ENCODE measurements around the gene RNU1-4. TPM values are rescaled to one million over a fixed set of nuclear protein-coding genes. Genes with fewer than 3 reads are reported as not detected.
"Not testable (repeated sequence)": the region's sequence is repeated elsewhere in the genome, so short reads cannot be mapped to it uniquely, and the experiment has no call there.

The RNU1-4 gene
- total and polyA plus RNA-seq, 10 of the 15 experiments (the other 5 are each of a cell fraction or from before 2014, with no cell fraction given), result under 0.01 to 20,946 (median 4.7) TPM; not detected in 2

GRCh38 chr1:16704076-16704475 lies 36.2 kb upstream of the RNU1-4 start:
- H3K4me2 ChIP-seq (ENCODE audit: control insufficient read depth, insufficient read depth); FAIRE-seq; H2AFZ ChIP-seq (ENCODE audit: control insufficient read depth, low read depth, low read length); H3K79me2 ChIP-seq (ENCODE audit: control insufficient read depth, insufficient read depth, low read length); H3K27ac ChIP-seq (ENCODE audit: control insufficient read depth, insufficient read depth); SMC1A ChIA-PET (ENCODE audit: uncharacterized antibody, unreplicated experiment); H3K9me3 ChIP-seq (replicated peaks; ENCODE audit: control insufficient read depth, insufficient read depth, low read length); POLR2A ChIA-PET; DNase-seq (ENCODE audit: low read depth, low spot score); H3K4me3 ChIP-seq; ATAC-seq; intact Hi-C loops (cut with micrococcal nuclease; ENCODE audit: unreplicated experiment); H3K36me3 ChIP-seq (ENCODE audit: control insufficient read depth in 2 of 2, insufficient read depth in 2 of 2, low read length in 1 of 2); H4K20me1 ChIP-seq (ENCODE audit: control insufficient read depth, insufficient read depth); H3K9ac ChIP-seq (ENCODE audit: control insufficient read depth, insufficient read depth, low read length); BruUV-seq (replicated peaks); RAD21 ChIA-PET (ENCODE audit: unreplicated experiment); H3K27me3 ChIP-seq (replicated peaks in 1 of 2; ENCODE audit: control insufficient read depth in 2 of 2, insufficient read depth in 2 of 2, low read length in 1 of 2); CTCF ChIA-PET; H3K4me1 ChIP-seq (ENCODE audit: control insufficient read depth, insufficient read depth, low read length); in situ Hi-C loops (cut with MboI): not testable (repeated sequence)
- 39% methylated on average over 3 of the region's 13 CpGs for WGBS (ENCODE audit: insufficient coverage, insufficient replicate concordance, low lambda C conversion rate, missing lambda C conversion rate)

GRCh38 chr1:16704502-16705100 lies 35.7 kb upstream of the RNU1-4 start:
- H2AFZ ChIP-seq (ENCODE audit: control insufficient read depth, low read depth, low read length); intact Hi-C loops (cut with micrococcal nuclease; ENCODE audit: unreplicated experiment); POLR2A ChIA-PET; ATAC-seq; H3K27me3 ChIP-seq (replicated peaks in 1 of 2; ENCODE audit: control insufficient read depth in 2 of 2, insufficient read depth in 2 of 2, low read length in 1 of 2); H3K27ac ChIP-seq (ENCODE audit: control insufficient read depth, insufficient read depth); H3K79me2 ChIP-seq (ENCODE audit: control insufficient read depth, insufficient read depth, low read length); H4K20me1 ChIP-seq (ENCODE audit: control insufficient read depth, insufficient read depth); H3K4me3 ChIP-seq; in situ Hi-C loops (cut with MboI); BruUV-seq (replicated peaks); H3K4me1 ChIP-seq (ENCODE audit: control insufficient read depth, insufficient read depth, low read length); RAD21 ChIA-PET (ENCODE audit: unreplicated experiment); H3K9me3 ChIP-seq (replicated peaks; ENCODE audit: control insufficient read depth, insufficient read depth, low read length); H3K9ac ChIP-seq (ENCODE audit: control insufficient read depth, insufficient read depth, low read length); H3K36me3 ChIP-seq (ENCODE audit: control insufficient read depth in 2 of 2, insufficient read depth in 2 of 2, low read length in 1 of 2); DNase-seq (ENCODE audit: low read depth, low spot score); FAIRE-seq; H3K4me2 ChIP-seq (ENCODE audit: control insufficient read depth, insufficient read depth): not testable (repeated sequence)
- ChIA-PET SMC1A (ENCODE audit: uncharacterized antibody, unreplicated experiment) (interaction anchor here (0.6 kb wide), 1 partner anchor 1483 kb away, joined by 3 read pairs; no protein-coding TSS in a partner anchor), CTCF (interaction anchor here (1.3 kb wide), 1 partner anchor 95 kb away, joined by 5 read pairs; no protein-coding TSS in a partner anchor)
- WGBS (ENCODE audit: insufficient coverage, insufficient replicate concordance, low lambda C conversion rate, missing lambda C conversion rate), result 82% methylated on average over 10 of the region's 16 CpGs

DNA sequence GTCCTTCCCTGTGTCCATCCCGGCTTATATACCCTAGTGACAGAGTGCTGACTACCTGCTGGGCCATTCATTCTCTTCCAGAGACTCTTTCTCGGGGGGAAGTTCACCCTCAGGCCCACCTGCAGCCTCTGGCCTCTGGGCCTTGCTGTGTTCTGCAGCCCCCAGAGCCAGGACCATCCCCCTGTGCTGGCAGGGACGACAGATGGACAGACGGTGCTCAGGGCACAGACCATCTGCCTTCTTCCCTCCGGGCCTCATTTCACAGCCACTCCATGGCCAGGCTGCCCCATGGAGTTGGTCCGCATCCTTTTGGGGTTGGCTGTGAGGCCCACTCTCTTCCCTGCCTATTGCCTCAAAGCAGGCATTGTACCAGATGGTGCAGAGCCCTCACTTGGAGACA lies 34.0 kb upstream of the RNU1-4 start:
- intact Hi-C loops (cut with micrococcal nuclease; ENCODE audit: unreplicated experiment); H3K9me3 ChIP-seq (replicated peaks; ENCODE audit: control insufficient read depth, insufficient read depth, low read length); H3K27ac ChIP-seq (ENCODE audit: control insufficient read depth, insufficient read depth); ATAC-seq; H3K4me1 ChIP-seq (ENCODE audit: control insufficient read depth, insufficient read depth, low read length); SMC1A ChIA-PET (ENCODE audit: uncharacterized antibody, unreplicated experiment); BruUV-seq (replicated peaks); DNase-seq (ENCODE audit: low read depth, low spot score); H3K4me2 ChIP-seq (ENCODE audit: control insufficient read depth, insufficient read depth); H3K27me3 ChIP-seq (replicated peaks in 1 of 2; ENCODE audit: control insufficient read depth in 2 of 2, insufficient read depth in 2 of 2, low read length in 1 of 2); H3K79me2 ChIP-seq (ENCODE audit: control insufficient read depth, insufficient read depth, low read length); RAD21 ChIA-PET (ENCODE audit: unreplicated experiment); H3K36me3 ChIP-seq (ENCODE audit: control insufficient read depth in 2 of 2, insufficient read depth in 2 of 2, low read length in 1 of 2); H3K9ac ChIP-seq (ENCODE audit: control insufficient read depth, insufficient read depth, low read length); H4K20me1 ChIP-seq (ENCODE audit: control insufficient read depth, insufficient read depth); H2AFZ ChIP-seq (ENCODE audit: control insufficient read depth, low read depth, low read length); POLR2A ChIA-PET; FAIRE-seq; in situ Hi-C loops (cut with MboI); H3K4me3 ChIP-seq; CTCF ChIA-PET: not testable (repeated sequence)
- 44% methylated on average over 5 of the region's 6 CpGs for WGBS (ENCODE audit: insufficient coverage, insufficient replicate concordance, low lambda C conversion rate, missing lambda C conversion rate)

GRCh38 chr1:16707130-16708093 lies 32.9 kb upstream of the RNU1-4 start:
- in situ Hi-C loops (cut with MboI); intact Hi-C loops (cut with micrococcal nuclease; ENCODE audit: unreplicated experiment); POLR2A ChIA-PET: not testable (repeated sequence)

More at GRCh38 chr1:16707130-16708093, 32.9 kb upstream of the RNU1-4 start:
- H3K4me2 ChIP-seq (ENCODE audit: control insufficient read depth, insufficient read depth); H3K9ac ChIP-seq (ENCODE audit: control insufficient read depth, insufficient read depth, low read length); DNase-seq (ENCODE audit: low read depth, low spot score); FAIRE-seq; H4K20me1 ChIP-seq (ENCODE audit: control insufficient read depth, insufficient read depth); H3K9me3 ChIP-seq (replicated peaks; ENCODE audit: control insufficient read depth, insufficient read depth, low read length); H3K4me1 ChIP-seq (ENCODE audit: control insufficient read depth, insufficient read depth, low read length); ATAC-seq; SMC1A ChIA-PET (ENCODE audit: uncharacterized antibody, unreplicated experiment); RAD21 ChIA-PET (ENCODE audit: unreplicated experiment); H2AFZ ChIP-seq (ENCODE audit: control insufficient read depth, low read depth, low read length); H3K27me3 ChIP-seq (replicated peaks in 1 of 2; ENCODE audit: control insufficient read depth in 2 of 2, insufficient read depth in 2 of 2, low read length in 1 of 2); H3K4me3 ChIP-seq; BruUV-seq (replicated peaks); H3K27ac ChIP-seq (ENCODE audit: control insufficient read depth, insufficient read depth); H3K79me2 ChIP-seq (ENCODE audit: control insufficient read depth, insufficient read depth, low read length); H3K36me3 ChIP-seq (ENCODE audit: control insufficient read depth in 2 of 2, insufficient read depth in 2 of 2, low read length in 1 of 2): not testable (repeated sequence)
- CTCF ChIA-PET, result interaction anchor here (1.5 kb wide), 1 partner anchor 10 kb away, joined by 5 read pairs; no protein-coding TSS in a partner anchor
- 30% methylated on average over 40 of the region's 99 CpGs for WGBS (ENCODE audit: insufficient coverage, insufficient replicate concordance, low lambda C conversion rate, missing lambda C conversion rate)
